HG03460 (cell line): ENCODE measurements around the gene KCTD4.
"Not testable (repeated sequence)": the region's sequence is repeated elsewhere in the genome, so short reads cannot be mapped to it uniquely, and the experiment has no call there.

Experiments used
- ATAC-seq: cut with Tn5 transposase; IDR thresholded peaks from one replicate; pipeline ENCODE4 v1.9.1; 2021; ENCODE audit not compliant: unreplicated experiment

Gene KCTD4

DNA sequence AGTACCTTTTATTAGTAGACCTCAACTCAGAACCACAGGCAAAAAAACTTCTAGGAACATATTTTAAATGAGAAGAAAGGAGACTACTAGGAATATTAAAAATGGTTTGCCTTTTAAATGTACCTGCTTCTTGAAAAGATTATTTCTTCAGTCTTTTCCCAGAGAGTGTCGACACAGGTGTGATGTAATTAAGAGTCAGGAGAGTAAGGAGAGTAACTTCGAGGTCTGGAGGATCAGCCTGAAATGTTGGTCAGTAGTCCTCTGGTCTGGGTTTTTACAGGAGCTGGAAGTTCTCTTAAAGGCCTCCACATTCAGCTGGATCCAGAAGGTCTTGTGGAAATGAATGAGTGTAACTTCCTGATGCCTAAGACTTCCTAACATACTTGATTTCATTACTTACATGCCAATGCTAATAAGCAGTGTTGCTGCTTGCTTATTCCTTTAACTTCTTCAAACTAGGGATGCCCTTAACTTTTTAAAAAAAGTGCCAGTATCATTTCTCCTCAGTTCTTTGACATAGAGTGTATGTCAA is at the start of gene KCTD4:
KCTD4 (minus strand) TSS at position 345 of the 532 bp plus-strand sequence. CDS start 6,478 bp downstream, outside the sequence.
- no peak for ATAC-seq

GRCh38 chr13:45249662-45250061 is 48.8 kb upstream of the KCTD4 start:
- ATAC-seq = no peak

- ATAC-seq = not testable (repeated sequence)
Measured at GRCh38 chr13:45244736-45245135, 43.9 kb upstream of the KCTD4 start.

DNA sequence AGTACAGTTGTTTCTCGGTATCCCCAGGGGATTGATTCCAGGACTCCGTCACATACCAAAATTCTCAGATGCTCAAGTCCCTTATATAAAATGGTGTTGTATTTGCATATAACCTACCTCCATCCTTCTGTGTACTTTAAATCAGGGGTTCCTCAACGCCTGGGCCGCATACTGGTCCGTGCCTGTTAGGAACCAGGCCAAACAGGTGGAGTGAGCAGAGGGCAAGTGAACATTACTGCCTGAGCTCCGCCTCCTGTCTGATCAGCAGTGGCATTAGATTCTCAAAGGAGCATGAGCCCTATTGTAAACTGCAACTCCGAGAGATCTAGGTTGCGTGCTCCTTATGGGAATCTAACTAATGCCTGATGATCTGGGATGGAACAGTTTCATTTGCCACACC is 42.2 kb upstream of the KCTD4 start:
- no peak for ATAC-seq

DNA sequence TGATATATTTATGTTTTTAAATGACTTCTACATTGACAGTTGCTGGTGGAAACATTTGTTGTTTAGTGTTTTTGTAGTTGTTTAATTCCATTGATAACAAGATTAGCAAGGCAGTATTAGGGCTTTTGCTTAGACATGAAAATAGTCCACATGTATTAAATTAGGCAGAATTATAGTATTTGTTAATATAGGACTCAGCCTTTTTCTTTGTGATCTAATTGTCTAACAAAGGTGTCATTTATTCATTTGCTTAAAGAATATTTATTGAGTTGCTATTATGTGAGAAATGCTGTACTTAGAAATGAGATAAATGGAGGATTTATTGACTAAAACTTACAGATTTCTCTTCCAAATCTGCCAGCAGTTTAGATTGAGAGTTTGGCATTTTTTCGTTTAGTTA is 41.7 kb upstream of the KCTD4 start:
- no peak for ATAC-seq

- ATAC-seq = no peak
Measured at GRCh38 chr13:45242070-45242469, 41.2 kb upstream of the KCTD4 start.

GRCh38 chr13:45240143-45240542 is 39.3 kb upstream of the KCTD4 start:
- no peak for ATAC-seq

DNA sequence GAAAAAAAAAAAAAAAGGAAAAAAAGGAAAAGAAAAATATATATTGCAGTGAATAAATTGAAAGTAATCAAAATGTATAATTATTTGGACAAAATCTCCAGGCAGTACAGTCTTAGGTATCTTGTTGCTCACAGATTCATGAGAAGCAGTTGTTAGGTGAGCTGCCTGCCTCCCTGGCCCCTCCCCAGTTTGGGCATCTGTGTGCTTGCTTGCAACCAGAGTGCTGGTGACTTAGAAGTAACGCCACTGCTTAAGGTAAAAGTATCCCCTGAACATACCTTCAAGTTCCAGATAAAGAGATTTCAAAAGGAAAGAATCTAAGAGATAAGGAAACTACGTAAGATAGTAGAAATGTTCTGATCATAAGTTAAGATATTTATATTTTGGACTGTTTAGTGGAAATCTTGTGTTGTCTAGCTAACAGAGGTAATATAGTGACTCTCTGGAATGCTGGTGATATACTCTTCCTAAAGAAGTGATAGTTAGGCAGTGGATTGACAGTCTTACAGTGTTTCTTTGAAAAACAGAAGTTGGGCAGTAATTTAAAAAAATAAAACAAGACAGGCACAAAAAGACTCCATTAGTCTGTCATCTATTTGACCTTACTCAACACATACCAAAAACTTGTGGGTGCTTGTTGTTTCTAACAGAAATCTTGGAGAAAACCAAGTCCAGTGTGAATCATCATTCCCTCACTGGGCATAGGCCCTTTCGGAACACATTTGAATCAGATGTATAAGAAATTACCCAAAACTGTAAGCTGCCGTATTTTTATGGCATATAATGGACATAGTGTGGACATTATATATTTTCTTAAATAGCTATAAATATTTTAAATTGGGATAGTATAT is 38.3 kb upstream of the KCTD4 start:
- ATAC-seq = no peak

- no peak for ATAC-seq
Measured at GRCh38 chr13:45232591-45232990, 31.7 kb upstream of the KCTD4 start.

DNA sequence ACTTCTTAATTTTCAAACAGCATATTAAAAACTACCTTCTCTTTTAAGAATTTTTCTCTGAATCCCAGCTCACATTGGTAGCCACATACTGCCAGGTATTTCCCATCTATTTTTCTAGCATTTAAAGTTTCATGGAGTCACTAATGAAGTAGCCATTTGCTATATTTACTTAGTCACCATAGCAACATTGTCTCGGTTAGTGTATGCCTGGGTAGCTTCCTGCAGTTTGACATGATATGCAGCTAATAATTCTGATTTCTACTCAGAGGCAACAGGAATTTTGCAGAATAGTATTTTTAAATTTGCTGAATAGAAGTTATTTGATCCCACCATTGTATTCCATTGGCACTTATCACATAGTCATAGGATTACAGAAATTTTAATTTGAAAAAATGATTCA is 30.9 kb upstream of the KCTD4 start:
- no peak for ATAC-seq

DNA sequence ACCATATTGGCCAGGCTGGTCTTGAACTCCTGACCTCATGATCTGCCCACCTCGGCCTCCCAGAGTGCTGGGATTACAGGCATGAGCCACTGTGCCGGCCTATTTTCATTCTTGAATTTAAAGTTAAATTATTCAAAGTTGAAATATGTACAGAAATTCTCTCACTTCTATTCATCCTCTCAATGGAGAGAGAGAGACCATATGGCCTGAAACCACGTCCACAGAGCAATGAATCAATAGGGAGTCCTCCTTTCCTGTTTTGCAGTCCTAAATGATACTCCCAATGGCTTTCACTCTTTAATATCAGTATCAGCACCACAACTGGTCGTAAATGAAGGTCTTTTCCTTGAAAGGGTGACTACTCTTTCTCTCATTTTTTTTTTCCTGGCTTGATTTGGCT is 30.5 kb upstream of the KCTD4 start:
- ATAC-seq = no peak

GRCh38 chr13:45229172-45229571 is 28.3 kb upstream of the KCTD4 start:
- ATAC-seq = no peak

DNA sequence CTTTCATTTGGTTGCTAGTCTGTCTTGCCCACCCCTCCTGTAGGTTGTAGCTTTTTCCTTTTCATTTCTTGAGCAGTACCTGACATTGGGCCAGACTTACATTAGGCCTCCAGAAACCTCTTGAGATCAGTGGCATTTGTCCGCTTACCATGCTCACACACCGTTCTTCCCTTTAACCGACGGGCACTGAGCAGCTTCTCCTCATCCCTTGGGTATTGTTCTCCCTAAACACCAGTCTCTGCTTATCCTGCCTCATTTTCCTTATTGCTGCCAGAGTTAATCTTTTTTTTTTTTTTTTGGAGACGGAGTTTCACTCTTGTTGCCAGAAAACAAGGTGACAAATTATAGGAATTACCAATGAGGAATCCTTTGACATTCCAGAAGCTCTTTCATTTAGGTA is 27.2 kb upstream of the KCTD4 start:
- ATAC-seq = no peak

- no peak for ATAC-seq
Measured at GRCh38 chr13:45226024-45226423, 25.2 kb upstream of the KCTD4 start.

- ATAC-seq = no peak
Measured at GRCh38 chr13:45225370-45225769, 24.5 kb upstream of the KCTD4 start.

DNA sequence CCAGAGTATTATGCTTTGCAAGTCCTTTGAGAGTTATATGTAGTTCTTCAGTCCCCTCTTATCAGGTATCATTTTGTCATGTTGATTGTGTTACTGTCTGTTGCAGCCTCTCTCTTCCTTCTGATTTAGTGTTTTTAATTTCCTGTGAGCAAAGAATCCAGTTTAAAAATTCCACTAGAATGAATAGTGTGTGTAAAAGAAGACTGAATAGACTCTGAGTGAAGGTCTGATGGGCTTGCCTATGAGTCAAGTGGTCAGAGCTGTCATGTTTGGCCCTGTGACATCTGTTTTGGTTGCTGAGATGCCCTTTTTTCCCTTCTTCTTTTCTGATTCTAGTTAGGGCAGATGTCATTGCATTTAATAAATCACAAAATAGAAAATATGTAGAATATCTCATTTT is 23.3 kb upstream of the KCTD4 start:
- ATAC-seq = no peak

DNA sequence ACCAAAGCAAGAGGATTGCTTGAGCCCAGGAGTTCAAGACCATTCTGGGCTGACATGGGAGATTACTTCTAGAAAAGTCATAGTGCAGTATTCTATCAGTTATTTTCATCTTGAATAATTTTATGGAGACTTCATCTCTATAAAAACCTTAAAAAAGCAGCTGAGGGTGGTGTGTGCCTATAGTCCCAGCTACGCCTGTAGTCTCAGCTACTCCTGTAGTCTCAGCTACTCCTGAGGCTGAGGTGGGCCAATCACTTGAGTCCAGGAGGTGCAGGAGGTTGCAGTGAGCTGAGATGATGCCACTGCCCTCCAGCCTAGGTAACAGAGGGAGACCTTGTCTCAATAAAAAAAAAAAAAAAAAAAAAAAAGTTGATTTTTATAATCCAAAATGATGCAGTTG is 22.1 kb upstream of the KCTD4 start:
- no peak for ATAC-seq

DNA sequence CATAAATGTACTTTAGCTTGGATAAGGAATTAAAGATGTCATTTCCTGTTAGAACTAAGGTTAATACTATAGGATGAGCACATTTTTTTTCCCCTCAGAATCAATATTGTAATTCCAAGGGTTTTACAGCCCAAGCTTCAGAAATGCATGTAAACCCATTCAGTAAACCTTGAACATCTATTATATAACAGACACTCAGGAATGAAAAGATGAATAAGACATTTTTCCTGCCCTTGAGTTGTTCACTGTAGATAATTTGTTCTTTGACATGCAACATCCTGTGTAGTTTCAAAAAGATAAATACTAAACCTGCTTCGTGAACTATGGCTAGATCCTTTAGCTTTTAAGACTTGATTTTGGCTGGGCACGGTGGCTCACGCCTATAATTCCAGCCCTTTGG is 21.7 kb upstream of the KCTD4 start:
- ATAC-seq = no peak

- no peak for ATAC-seq
Measured at GRCh38 chr13:45220403-45220802, 19.6 kb upstream of the KCTD4 start.

DNA sequence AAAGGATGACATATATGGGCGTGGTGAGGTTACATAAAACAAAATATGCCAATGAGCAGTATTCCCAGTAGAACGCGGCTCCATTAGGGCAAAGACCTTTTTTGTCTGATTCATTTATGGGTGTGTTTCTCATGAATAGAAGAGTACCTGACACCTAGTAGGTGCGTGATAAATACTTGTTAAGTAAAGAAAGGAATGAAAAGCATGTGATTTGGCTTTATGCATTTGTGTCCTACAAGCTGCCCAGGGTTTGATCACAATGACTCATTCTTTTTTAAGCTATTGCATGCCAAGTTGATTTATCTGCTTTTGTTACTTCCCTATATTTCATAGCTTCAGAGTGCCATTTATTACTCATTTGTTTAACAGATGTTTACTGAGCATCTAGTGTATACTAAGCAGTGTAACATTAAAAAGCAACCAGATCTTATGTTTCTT is 19.1 kb upstream of the KCTD4 start:
- ATAC-seq = no peak

DNA sequence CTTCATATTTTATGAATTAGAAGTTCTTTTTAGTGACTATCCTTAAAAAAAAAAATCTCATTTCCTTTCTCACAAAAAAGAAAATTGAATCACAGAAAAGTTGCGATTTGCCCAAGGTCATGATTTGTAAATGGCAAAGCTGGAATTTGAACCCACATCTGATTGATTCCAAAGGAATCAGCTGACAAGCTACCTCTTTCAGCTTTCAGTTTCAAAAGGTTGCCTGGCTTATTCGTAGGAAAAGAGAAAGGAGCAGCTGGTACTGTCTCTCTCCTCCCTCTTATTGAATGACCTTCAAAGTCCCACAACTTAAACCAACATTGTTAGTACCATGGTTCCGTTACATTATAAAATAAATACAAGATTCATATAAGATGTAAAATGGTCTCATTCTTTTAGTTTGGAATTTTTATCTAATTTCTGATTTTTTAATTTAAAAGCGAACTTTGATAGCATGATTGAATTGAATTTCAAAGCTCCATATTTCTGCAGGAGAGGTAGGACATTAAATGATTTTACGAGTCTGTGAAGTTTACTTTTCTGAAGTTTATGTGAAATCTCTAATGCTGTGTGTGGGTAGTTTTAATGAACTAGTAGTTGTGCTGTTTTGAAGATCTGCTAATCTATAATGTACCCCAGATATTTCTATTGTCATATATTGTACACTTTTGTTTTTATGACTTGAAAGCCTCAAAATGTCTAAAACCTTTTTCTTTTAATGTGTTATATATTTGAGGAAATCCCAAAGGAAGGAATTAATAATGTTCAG is 18.5 kb upstream of the KCTD4 start:
- ATAC-seq = no peak

DNA sequence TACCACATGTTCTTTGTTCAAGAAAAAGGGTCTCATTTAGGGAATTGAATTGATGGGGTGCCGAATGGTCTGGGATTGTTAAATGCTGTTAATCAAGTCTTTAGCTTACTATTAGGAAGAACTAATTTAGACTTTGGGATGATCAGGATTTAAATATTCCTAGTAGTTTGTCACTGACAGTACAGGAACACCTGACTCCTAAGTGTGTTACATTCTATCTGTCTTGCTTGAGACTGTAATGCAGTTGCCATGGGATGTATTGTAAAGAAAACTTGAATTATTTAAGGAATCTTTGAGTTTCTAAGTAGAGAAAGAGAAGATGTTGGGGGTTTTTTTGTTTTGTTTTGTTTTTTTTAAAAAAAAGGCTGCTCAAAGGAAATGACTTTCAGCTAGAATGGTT is 17.8 kb upstream of the KCTD4 start:
- no peak for ATAC-seq
